ENCODE results near the gene MYO1F.

- TF ChIP-seq CTCF (IDR thresholded peaks at IDR 0.05) (no peak), REST (IDR thresholded peaks at IDR 0.05) (no peak), POLR2A (IDR thresholded peaks at IDR 0.05; ENCODE audit: low read length) (no peak), CEBPB (IDR thresholded peaks at IDR 0.05) (no peak), JUNB (IDR thresholded peaks at IDR 0.05) (no peak), NR3C1 (IDR thresholded peaks at IDR 0.05) (no peak), KDM1A (IDR thresholded peaks at IDR 0.05; ENCODE audit: low read depth) (no peak), RFX5 (IDR thresholded peaks at IDR 0.05) (no peak), CBX2 (IDR thresholded peaks at IDR 0.05; ENCODE audit: borderline replicate concordance, low read depth) (no peak), GATA3 (IDR thresholded peaks at IDR 0.05; ENCODE audit: borderline replicate concordance) (no peak), KDM5A (IDR thresholded peaks at IDR 0.05) (no peak)
Observed at GRCh38 chr19:8577247-8577646, at the start of gene MYO1F.

All from A549 (cell line).